Activated CD4-positive, alpha-beta T cell treated with anti-CD3 and anti-CD28 coated beads, Interleukin-2, amount 50 U/mL, for 4 hours (primary cell): ENCODE measurements around the gene MTMR3.
"Not testable (repeated sequence)": the region's sequence is repeated elsewhere in the genome, so short reads cannot be mapped to it uniquely, and the experiment has no call there.

Experiments
- DNase-seq, 2 experiments: peaks; one replicate each; pipeline ENCODE4 v3.0.0-alpha.2; 2020

The MTMR3 gene

GRCh38 chr22:30031328-30031727 lies 148.4 kb downstream of the MTMR3 start:
- no peak for DNase-seq

- no peak for DNase-seq
Observed at GRCh38 chr22:30031764-30032455, 148.9 kb downstream of the MTMR3 start.

GRCh38 chr22:30033137-30033536 lies 150.2 kb downstream of the MTMR3 start:
- DNase-seq: no peak

- no peak for DNase-seq
Observed at GRCh38 chr22:30033901-30034300, 150.9 kb downstream of the MTMR3 start.

- DNase-seq: no peak
Observed at GRCh38 chr22:30036656-30037055, 153.7 kb downstream of the MTMR3 start.

- DNase-seq: no peak
Observed at GRCh38 chr22:30038219-30038618, 155.2 kb downstream of the MTMR3 start.

- no peak for DNase-seq
Observed at GRCh38 chr22:30040499-30041260, 157.7 kb downstream of the MTMR3 start.

- no peak for DNase-seq
Observed at GRCh38 chr22:30041475-30041874, 158.5 kb downstream of the MTMR3 start.

GRCh38 chr22:30041881-30042280 lies 158.9 kb downstream of the MTMR3 start:
- no peak for DNase-seq

GRCh38 chr22:30043161-30043560 lies 160.2 kb downstream of the MTMR3 start:
- DNase-seq: no peak

GRCh38 chr22:30044369-30044768 lies 161.4 kb downstream of the MTMR3 start:
- DNase-seq: no peak

GRCh38 chr22:30044881-30045493 lies 162.0 kb downstream of the MTMR3 start:
- DNase-seq: no peak

- DNase-seq: no peak
Observed at GRCh38 chr22:30045494-30045887, 162.5 kb downstream of the MTMR3 start.

- DNase-seq: no peak
Observed at GRCh38 chr22:30045901-30046715, 163.1 kb downstream of the MTMR3 start.

GRCh38 chr22:30046716-30047363 lies 163.9 kb downstream of the MTMR3 start:
- no peak for DNase-seq

GRCh38 chr22:30047364-30047738 lies 164.4 kb downstream of the MTMR3 start:
- peak in 1 of 2 experiments; percentile 10 for DNase-seq

- DNase-seq: no peak
Observed at GRCh38 chr22:30048681-30049080, 165.7 kb downstream of the MTMR3 start.

- DNase-seq: no peak
Observed at GRCh38 chr22:30054067-30054763, 171.2 kb downstream of the MTMR3 start.

GRCh38 chr22:30054764-30055069 lies 171.7 kb downstream of the MTMR3 start:
- no peak for DNase-seq

- DNase-seq: no peak
Observed at GRCh38 chr22:30056015-30056414, 173.0 kb downstream of the MTMR3 start.

- DNase-seq: no peak
Observed at GRCh38 chr22:30057375-30057774, 174.4 kb downstream of the MTMR3 start.

GRCh38 chr22:30059346-30060020 lies 176.5 kb downstream of the MTMR3 start:
- not testable (repeated sequence) for DNase-seq
